Dermis blood vessel endothelial cell (primary cell): ENCODE measurements around the gene MTMR12. TPM values are rescaled to one million over a fixed set of nuclear protein-coding genes. Genes with fewer than 3 reads are reported as not detected.

Experiments used
- DNase-seq: peaks from one replicate; pipeline ENCODE4 v3.0.0; 2010
- total RNA-seq: library from RNA; depleted of rRNA; stranded (reverse); fragments of >200 nt; gene quantifications from 2 replicates; pipeline ENCODE4 v1.2.3, GENCODE V29; 2014

Gene MTMR12
- total RNA-seq: 45.6 and 55.3 TPM in 2 replicates

DNA sequence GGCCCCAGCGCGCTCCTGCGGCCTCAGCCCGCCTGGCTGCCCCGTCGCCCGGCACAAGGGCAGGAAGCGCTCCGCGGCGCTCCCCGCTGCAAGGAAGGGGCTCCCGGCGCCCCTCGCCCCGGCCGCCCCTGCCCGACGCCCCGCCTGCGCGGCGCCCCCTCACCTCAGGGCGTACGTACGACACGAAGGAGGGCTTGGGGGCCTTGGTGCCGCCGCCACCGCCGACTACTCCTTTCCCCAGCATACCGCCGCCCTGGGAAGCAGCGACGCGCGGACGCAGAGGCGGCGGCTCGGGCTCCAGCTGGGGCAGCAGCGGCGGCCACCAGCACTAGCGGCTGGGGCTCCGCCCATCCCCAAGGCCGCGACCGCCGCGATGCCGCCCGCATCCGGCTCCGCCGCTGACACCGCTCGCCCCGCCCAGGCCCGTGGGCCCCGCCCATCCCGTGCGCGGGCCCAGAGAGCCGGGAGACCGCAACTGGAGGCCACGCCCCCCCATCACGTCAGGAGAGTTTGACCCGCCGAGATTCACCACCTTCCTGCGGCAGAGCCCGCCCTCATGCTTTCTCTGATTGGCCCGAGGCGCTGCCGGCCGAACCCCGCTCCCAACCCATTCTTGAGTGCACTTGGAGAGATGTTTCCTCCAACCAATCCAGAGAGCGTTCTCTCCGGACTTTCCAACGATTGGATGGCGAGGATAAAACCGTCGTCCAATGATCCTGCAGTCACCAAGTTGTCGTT is at the start of gene MTMR12:
TSS of gene MTMR12 (minus strand) at position 345 of the 738 bp plus-strand sequence. CDS start at position 244, 101 bp downstream.
- peak; percentile 99 for DNase-seq

- DNase-seq: no peak
These were observed 49.8 kb upstream of the MTMR12 start for GRCh38 chr5:32362527-32362926.

DNA sequence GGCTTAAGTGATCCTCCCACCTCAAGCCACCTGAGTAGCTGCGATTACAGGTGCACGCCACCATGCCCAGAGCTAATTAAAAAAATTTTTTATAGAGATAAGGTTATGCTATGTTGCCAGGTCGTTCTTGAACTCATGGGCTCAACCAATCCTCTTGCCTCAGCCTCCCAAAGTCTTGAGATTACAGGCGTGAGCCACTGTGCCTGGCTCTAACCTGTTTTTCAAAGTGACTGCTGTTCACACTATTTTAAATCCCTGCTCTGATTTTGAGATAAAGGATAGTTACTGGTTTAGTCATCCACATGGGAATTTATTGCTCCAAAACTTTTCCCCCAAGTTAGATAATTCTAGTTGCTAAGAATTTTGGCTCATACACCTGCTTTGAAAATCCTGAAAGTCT is 48.2 kb upstream of the MTMR12 start:
- no peak for DNase-seq

DNA sequence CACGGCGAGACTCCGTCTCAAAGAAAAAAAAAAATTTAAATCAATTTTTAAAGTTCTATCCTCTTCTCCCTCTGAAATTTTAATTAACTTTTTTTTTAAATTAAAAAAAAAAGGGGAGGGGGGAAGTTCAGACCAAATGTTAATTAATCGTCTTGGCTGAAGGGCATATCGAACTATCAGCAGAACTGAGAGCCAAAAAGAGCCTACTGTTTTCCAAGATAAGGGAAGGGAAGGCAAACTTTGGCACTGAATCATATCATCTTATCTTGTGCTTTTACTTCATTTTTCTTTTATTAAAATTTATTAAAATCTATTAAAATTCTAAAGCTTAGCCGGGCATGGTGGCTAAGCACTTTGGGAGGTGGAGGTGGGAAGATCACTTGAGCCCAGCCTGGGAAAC is 45.9 kb upstream of the MTMR12 start:
- no peak for DNase-seq

GRCh38 chr5:32357658-32358057 is 44.9 kb upstream of the MTMR12 start:
- no peak for DNase-seq

DNA sequence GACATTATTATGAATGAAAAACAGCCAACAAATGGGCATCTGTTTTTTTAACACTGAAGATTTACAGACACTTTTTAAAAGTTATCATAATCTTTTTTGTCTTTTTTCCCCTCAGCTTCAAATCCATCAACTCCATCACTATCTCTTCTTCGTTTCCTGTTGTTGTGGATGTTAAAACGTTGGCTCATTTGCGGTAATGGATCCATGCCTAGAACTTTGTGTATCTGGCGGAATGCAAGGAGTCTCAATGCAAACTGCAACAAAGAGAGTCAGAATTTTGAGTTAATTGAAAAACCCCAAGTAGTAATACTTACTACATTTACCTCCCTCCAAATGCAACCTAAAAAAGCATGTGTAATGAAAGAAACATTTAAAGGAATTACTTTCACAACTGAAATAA is 42.9 kb upstream of the MTMR12 start:
- no peak for DNase-seq

DNA sequence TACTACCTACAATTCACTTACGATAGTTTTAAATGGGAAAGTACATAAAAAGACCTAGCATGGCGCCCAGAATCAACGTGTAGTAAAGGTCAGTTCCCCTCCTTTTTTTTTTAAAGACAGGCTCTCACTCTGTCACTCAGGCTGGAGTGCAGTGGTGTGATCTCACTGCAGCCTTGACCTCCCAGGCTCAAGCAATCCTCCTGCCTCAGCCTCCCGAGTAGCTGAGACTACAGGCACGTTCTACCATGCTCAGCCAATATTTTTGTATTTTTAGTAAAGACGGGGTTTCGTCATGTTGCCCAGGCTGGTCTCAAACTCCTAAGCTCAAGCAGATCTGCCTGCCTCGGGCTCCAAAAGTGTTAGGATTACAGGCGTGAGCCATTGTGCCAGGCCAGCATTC is 40.7 kb upstream of the MTMR12 start:
- no peak for DNase-seq

DNA sequence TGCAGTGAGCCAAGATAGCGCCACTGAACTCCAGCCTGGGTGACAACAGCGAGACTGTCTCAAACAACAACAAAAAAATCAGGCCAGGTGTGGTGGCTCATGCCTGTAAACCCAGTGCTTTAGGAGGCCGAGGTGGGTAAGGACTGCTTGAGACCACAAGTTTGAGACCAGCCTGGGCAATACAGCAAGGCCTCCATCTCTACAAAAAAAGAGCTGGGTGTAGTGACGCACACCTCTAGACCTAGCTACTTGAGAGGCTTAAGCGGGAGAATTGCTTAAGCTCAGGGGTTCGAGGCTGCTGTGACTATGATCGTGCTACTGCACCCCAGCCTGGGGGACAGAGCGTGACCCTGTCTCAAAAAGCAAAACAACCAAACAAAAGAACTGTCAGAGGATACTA is 39.9 kb upstream of the MTMR12 start:
- DNase-seq: no peak

DNA sequence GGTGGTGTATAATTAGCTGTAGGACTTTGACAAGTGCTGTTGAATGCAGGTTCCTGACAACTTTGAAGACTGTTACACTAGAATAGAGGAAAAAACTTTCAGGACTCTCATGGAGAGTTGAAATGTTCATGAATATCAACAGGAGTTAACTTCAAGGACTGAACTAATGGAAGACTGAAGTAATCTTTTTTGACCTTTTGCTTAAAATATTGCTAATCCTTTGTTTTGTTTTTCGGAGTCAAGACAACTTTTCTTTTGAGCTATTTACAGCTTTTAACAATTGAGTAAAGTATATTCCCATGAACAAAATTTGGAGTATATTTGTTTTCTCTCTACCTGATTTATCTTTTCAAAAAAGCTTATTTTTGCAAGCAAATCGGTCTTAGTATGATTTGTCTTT is 34.1 kb upstream of the MTMR12 start:
- no peak for DNase-seq

DNA sequence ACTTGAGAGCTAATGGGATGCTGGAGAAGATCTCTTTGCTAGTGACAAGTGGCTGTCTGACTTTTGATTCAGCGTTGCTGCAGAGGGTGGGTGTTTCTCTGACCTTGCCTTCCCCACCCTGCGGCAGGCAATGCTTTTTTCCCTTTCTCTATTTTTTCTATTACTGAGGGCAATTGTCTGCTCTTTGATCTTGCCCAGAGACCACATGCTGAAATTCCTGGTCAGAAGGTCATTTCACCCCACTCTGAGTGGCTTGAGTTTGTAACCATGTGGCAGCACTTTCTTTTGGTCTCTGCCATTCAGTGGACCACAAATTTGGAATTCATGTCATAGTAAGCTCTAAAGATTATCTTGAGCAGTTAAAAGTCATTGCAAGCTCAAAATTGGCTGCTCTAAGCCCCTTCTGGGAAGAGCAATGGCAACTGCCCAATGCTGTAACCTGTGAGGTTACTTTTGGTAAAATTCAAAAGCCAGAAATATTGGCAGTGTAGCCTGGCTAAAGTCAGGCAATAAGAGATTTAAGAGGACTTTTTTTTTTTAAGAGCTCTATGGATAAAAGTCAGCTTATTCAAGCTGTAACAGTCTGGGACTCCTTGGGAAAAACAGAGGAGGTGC is 30.4 kb upstream of the MTMR12 start:
- DNase-seq: no peak

DNA sequence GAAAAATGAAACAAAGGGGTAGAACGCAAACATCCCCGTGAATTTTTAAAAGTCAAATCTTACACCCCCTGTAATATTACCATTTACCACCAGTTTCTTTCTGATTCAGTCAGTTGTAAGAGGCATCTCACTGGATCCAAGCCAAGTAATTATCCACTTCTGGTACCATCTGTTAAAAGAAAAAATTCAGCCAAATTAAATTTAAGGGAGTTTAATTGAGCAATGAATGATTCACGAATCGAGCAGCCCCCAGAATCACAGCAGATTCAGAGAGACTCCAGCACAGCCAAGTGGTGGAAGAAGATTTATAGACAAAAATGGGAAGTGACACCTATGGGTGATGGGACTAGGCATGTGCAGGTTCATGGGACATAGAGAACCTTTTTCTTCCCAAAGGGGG is 29.9 kb upstream of the MTMR12 start:
- DNase-seq: no peak

DNA sequence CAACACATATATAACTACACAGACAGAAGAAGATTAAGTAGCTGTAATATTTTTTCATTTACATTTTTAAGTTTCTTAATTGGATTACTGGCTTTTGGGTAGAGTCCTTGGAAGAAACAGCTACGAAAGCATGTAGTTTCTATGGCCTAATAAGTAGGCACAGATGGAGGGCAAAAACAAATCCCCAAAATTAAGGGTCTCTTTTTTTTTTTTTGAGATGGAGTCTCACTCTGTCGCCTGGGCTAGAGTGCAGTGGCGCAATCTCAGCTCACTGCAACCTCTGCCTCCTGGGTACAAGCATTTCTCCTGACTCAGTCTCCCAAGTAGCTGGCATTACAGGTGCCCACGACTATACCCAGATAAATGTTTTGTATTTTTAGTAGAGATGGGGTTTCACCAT is 27.1 kb upstream of the MTMR12 start:
- DNase-seq: no peak

GRCh38 chr5:32339198-32339597 is 26.5 kb upstream of the MTMR12 start:
- peak; percentile 32 for DNase-seq

DNA sequence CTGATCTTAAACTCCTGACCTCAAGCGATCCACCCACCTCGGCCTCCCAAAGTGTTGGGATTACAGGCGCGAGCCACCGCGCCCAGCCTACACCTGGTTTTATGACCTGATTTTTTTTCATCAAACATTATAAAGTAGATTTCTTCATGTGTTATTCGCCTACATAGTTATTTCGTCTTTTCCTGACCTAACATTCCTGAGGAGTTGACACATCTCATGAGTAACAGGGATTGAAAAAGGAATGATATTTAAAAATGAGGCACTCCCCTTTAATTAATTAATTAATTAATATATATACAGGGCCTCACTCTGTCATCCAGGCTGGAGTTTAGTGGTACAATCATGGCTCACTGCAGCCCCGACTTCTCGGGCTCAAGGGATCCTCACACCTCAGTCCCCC is 20.2 kb upstream of the MTMR12 start:
- DNase-seq: no peak

DNA sequence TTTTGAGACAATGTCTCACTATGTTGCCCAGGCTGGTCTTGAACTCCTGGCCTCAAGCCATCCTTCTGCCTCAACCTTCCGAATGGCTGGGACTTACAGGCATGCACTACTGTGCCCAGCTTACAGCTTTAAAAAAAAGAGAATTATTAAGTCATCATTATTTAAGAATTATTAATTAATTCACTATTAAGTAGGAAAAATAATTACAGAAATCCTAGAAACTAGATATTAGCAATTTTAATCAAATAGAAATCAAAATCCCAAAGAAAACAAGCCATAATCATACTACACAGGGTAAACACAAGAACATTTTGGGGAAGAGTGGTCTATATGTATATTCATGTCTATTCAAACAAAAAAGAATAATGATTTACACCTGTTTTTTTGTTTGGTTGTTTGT is 19.6 kb upstream of the MTMR12 start:
- DNase-seq: no peak

DNA sequence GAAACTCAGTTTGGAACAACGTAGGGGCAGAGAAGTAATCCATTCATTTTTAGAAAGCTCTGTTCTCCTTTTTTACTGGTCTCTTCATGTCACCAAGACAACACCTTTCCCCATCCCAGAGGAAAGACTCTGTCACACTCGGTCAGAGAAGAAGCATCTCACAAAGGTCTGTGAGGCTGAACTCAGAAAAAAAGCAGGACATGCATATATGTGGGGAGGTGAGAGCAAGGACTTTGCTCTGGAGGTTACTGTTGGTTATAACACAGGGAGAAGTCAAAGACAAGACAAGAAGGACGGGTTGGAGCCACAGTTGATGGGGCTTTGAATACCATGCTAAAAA is 19.2 kb upstream of the MTMR12 start:
- no peak for DNase-seq

- no peak for DNase-seq
These were observed 18.6 kb upstream of the MTMR12 start for GRCh38 chr5:32331217-32331934.

DNA sequence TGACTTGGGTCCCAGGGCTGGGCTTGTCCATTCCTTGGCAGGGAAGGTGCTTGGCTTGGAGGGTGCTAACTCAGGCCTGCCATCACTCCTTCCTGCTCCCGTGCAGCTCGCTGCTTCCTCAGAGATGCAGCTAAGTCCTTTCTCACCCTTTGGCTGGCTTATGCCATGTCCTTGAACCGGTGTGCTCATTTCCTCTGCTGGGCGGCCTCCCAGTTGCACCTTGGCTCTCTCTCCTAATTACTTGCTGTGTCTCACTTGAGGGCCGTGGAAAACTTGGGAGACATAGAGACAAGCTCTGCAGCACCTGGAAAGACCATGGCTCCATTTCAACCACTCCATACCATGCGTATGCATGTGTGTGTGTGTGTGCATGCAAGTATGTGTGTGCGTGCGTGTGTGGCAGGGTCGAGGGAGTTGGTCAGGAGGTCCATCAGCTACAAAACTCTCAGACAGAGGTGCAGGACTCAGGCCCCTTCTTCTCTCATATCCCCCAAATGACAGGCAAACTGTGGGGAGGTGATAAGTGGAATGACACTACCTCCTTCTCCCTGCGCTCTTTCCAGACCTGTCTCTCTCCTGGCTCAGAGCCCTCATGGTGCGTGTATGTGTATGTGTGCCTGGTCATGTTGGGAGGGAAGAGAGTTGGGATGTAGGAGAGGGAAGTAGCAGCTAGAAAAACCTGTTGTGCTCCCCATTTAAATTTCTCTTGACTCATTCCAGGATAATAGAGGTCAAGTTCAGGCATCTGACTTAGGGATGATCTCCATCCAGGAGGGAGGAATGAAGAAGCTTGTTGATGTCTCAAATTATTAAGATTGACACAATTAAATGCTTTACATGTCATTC is 17.6 kb upstream of the MTMR12 start:
- peak; percentile 24 for DNase-seq

DNA sequence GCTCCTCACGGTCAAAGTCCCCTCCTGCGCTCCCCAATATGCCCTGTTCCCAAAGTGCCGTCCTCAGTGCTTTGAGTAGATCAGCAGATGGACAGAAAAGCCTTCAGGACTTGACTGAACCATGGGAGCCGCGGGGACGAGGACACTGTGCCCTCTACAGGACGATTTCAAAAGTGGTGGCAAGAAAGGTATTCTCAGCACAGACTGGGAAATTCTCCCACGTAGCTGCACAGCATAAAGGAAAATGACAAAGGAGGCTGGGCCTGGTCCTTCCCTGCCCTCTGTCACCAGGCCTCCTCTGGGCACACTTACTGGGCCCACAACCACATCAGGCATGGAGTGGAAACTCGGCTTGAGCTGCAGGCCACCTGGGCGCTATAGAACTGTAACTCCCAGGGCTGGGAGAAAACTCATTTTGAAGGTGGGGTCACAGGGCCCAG is 16.7 kb upstream of the MTMR12 start:
- peak; percentile 89 for DNase-seq

DNA sequence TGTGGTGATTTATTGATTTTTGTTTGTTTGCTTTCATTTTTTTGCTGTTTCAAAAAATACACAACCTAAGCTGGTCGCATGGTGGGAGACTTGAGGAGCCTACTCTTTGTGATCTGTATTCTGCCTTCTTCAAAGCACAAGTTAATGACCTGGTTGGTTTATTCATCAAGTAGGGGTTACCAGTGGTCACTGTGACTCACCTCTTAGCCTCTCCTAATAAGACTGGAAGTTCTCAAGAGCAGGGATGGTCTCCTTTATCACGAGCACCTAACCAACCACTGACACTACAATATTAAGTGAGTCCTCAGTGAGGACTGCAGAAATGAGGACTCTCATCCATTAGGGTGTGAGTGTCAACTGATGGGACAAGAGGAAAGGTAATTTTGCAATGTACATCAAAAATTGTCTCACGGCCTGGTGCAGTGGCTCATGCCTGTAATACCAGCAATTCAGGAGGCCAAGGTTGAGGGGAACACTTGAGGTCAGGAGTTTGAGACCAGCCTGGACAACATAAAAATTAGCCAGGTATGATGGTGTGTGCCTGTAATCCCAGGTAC is 13.6 kb upstream of the MTMR12 start:
- no peak for DNase-seq

- DNase-seq: no peak
These were observed 12.9 kb upstream of the MTMR12 start for GRCh38 chr5:32325616-32326015.

DNA sequence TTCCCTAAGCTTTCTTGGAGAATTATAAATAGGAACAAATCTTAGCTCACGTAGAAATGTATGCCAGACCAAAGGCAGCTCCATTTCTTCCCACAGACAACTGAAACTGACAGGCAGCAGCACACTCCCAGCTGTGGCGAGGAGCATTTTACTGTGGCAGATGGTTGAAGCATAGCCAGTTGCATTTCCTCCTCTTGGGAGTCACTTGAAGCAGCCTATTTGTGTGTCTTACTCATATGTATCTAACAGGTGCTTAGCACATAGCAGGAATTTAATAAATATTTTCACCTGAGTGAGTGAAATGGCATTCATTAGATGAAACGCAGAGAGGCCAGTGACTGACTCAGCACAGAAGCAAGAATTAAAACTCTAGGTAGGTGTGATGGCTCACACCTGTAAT is 12.3 kb upstream of the MTMR12 start:
- DNase-seq: no peak

- no peak for DNase-seq
These were observed 11.0 kb upstream of the MTMR12 start for GRCh38 chr5:32323741-32324140.
